Loucy (cell line): Measurements from ENCODE around the gene SCNN1B.

ENCODE experiments used
- EZH2phosphoT487 ChIP-seq: fragments of 200-600 bp; IDR thresholded peaks from 2 replicates; pipeline ENCODE4 v1.6.1; 2018; ENCODE audit warnings: antibody characterized with exemption, mild to moderate bottlenecking, moderate library complexity, borderline replicate concordance
- TF ChIP-seq, protein P1 (sequence below): fragments of 200-600 bp; sonication (generic); conservative IDR thresholded peaks from 2 replicates; pipeline ENCODE4 v1.5.1; 2014; ENCODE audit warnings: mild to moderate bottlenecking, antibody characterized with exemption, low read length

DNA sequence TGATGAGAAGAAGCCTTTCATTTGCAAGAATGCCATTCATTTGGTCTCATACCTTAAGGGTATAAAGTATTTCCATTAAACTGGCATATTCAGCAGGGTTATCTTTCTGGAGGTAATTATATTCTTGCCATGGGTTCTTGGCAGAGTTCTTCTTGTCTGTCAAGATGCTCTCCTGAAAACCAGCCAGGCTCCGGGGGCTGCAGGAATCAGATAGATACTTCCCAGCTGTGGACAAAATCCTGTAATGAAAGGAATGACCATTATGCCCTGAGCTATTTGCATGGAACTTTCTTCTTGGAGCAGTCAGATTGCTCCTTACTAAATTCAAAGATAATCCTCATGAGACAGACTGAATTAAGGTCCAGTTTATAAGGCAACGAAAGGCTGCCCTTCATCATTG lies 103.9 kb downstream of the SCNN1B start:
- TF ChIP-seq, protein P1, sequence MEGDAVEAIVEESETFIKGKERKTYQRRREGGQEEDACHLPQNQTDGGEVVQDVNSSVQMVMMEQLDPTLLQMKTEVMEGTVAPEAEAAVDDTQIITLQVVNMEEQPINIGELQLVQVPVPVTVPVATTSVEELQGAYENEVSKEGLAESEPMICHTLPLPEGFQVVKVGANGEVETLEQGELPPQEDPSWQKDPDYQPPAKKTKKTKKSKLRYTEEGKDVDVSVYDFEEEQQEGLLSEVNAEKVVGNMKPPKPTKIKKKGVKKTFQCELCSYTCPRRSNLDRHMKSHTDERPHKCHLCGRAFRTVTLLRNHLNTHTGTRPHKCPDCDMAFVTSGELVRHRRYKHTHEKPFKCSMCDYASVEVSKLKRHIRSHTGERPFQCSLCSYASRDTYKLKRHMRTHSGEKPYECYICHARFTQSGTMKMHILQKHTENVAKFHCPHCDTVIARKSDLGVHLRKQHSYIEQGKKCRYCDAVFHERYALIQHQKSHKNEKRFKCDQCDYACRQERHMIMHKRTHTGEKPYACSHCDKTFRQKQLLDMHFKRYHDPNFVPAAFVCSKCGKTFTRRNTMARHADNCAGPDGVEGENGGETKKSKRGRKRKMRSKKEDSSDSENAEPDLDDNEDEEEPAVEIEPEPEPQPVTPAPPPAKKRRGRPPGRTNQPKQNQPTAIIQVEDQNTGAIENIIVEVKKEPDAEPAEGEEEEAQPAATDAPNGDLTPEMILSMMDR = no peak
- TF ChIP-seq EZH2phosphoT487 = no peak
